H1 (cell line): ENCODE data around the gene TUBE1. TPM values are rescaled to one million over a fixed set of nuclear protein-coding genes. Genes with fewer than 3 reads are reported as not detected.

Experiments used
- CTCF ChIA-PET: fragments of 300-600 bp; sonication (Branson Sonifier 250); formaldehyde crosslinking; loops from one replicate; lab custom pipeline; 2021; ENCODE audit not compliant: partially characterized antibody; lab: Charles Lee
- POLR2A ChIA-PET: fragments of 300-600 bp; sonication (Branson Sonifier 250); formaldehyde crosslinking; loops from one replicate; lab custom pipeline; 2021; ENCODE audit warnings: inconsistent platforms; ENCODE audit not compliant: partially characterized antibody; lab: Charles Lee
- DNase-seq, 2 experiments: peaks; one replicate each; pipeline versions ENCODE4 v3.0.0 to v3.0.0-alpha.2; 2010 to 2022; ENCODE audit warnings: low spot score in 2 of 2, low read depth in 1 of 2, mixed read lengths in 1 of 2
- FAIRE-seq: peaks from 2 replicates; lab custom pipeline; 2011; peaks lifted over from hg19 to GRCh38; lab: Jason Lieb, UNC
- H2AFZ ChIP-seq: 2 replicates; pipeline ENCODE4 v1.8.1; 2012; ENCODE audit warnings: low read length, inconsistent platforms
- H2AK5ac ChIP-seq: 2 replicates; pipeline ENCODE4 v1.6.1; 2013; ENCODE audit warnings: low read depth, low read length
- H2BK120ac ChIP-seq: replicated peaks from 2 replicates; pipeline ENCODE3; 2013; ENCODE audit warnings: low read depth, low read length, inconsistent platforms
- H2BK12ac ChIP-seq: 2 replicates; pipeline ENCODE4 v1.6.1; 2013; ENCODE audit warnings: low read depth, low read length
- H2BK15ac ChIP-seq: 2 replicates; pipeline ENCODE4 v1.6.1; 2013; ENCODE audit warnings: low read length
- H2BK20ac ChIP-seq: 2 replicates; pipeline ENCODE4 v1.6.1; 2013; ENCODE audit warnings: low read length
- H2BK5ac ChIP-seq: 2 replicates; pipeline ENCODE4 v1.6.1; 2013; ENCODE audit warnings: low read depth, low read length
- H3K14ac ChIP-seq: 2 replicates; pipeline ENCODE4 v1.6.1; 2013; ENCODE audit warnings: inconsistent platforms; ENCODE audit not compliant: insufficient read length
- H3K18ac ChIP-seq: 2 replicates; pipeline ENCODE4 v1.6.1; 2013; ENCODE audit warnings: low read length; ENCODE audit errors: extremely low read depth
- H3K23ac ChIP-seq: 2 replicates; pipeline ENCODE4 v1.6.1; 2013; ENCODE audit warnings: inconsistent platforms; ENCODE audit not compliant: insufficient read length
- H3K23me2 ChIP-seq: 2 replicates; pipeline ENCODE4 v1.6.1; 2013; ENCODE audit warnings: low read depth, low read length
- H3K27ac ChIP-seq: 2 replicates; pipeline ENCODE4 v1.6.1; 2011; ENCODE audit warnings: low read depth, low read length, inconsistent platforms
- H3K27me3 ChIP-seq, 4 experiments: replicated peaks in 1 of 4; 1 replicate in 1 of 4; 2 replicates in 3 of 4; pipeline versions ENCODE4 v1.6.1 to v1.8.1; 2011 to 2013; ENCODE audit warnings: low read length in 3 of 4, mild to moderate bottlenecking in 3 of 4, inconsistent platforms in 2 of 4, mixed read lengths in 2 of 4, moderate library complexity in 1 of 4; ENCODE audit not compliant: control insufficient read depth in 3 of 4, insufficient read depth in 3 of 4; ENCODE audit errors: extremely low read depth in 1 of 4
- H3K36me3 ChIP-seq, 4 experiments: 2 replicates each; pipeline versions ENCODE4 v1.6.1 to v1.8.1; 2011 to 2013; ENCODE audit warnings: mild to moderate bottlenecking in 4 of 4, low read length in 3 of 4, moderate library complexity in 2 of 4, control low read depth in 1 of 4, inconsistent platforms in 1 of 4; ENCODE audit not compliant: insufficient read depth in 4 of 4, control insufficient read depth in 2 of 4
- H3K4ac ChIP-seq: replicated peaks from 2 replicates; pipeline ENCODE3; 2013; ENCODE audit warnings: low read length, low read depth, mixed read lengths, inconsistent platforms; ENCODE audit not compliant: insufficient read length
- H3K4me1 ChIP-seq, 4 experiments: replicated peaks in 1 of 4; 1 replicate in 1 of 4; 2 replicates in 3 of 4; pipeline versions ENCODE4 v1.6.1 to v1.8.1; 2011 to 2013; ENCODE audit warnings: low read length in 3 of 4, inconsistent platforms in 2 of 4, mixed read lengths in 1 of 4; ENCODE audit not compliant: insufficient read depth in 4 of 4, control insufficient read depth in 3 of 4
- H3K4me2 ChIP-seq, 2 experiments: 2 replicates each; pipeline versions ENCODE4 v1.6.1 to v1.8.1; 2011 to 2013; ENCODE audit warnings: low read depth in 2 of 2, low read length in 2 of 2, control low read depth in 1 of 2, inconsistent platforms in 1 of 2, mild to moderate bottlenecking in 1 of 2; ENCODE audit not compliant: insufficient read depth in 1 of 2
- H3K4me3 ChIP-seq, 4 experiments: fragments of 200-600, 300-600 bp in 1 of 4; sonication (generic), shearing (Covaris generic), sonication (Bioruptor Twin) in 1 of 4; 2 replicates each; pipeline versions ENCODE4 v1.5.1 to v1.8.1; 2011 to 2016; ENCODE audit warnings: low read length in 4 of 4, low read depth in 3 of 4, control low read depth in 2 of 4, inconsistent platforms in 2 of 4, mild to moderate bottlenecking in 2 of 4, mixed read lengths in 1 of 4, moderate library complexity in 1 of 4; ENCODE audit not compliant: insufficient read depth in 2 of 4; ENCODE audit errors: extremely low read depth in 1 of 4
- H3K56ac ChIP-seq: replicated peaks from 2 replicates; pipeline ENCODE3; 2013; ENCODE audit warnings: low read depth, mild to moderate bottlenecking, mixed read lengths, low read length, inconsistent platforms; ENCODE audit not compliant: insufficient read length
- H3K79me1 ChIP-seq: 2 replicates; pipeline ENCODE4 v1.6.1; 2013; ENCODE audit warnings: low read depth, low read length, control low read depth
- H3K79me2 ChIP-seq, 2 experiments: 2 replicates each; pipeline versions ENCODE4 v1.6.1 to v1.8.1; 2012 to 2013; ENCODE audit warnings: low read length in 2 of 2, mild to moderate bottlenecking in 2 of 2, inconsistent platforms in 1 of 2; ENCODE audit not compliant: insufficient read depth in 2 of 2, control insufficient read depth in 1 of 2
- H3K9ac ChIP-seq, 4 experiments: replicated peaks in 1 of 4; 1 replicate in 1 of 4; 2 replicates in 3 of 4; pipeline versions ENCODE4 v1.6.1 to v1.8.1; 2011 to 2013; ENCODE audit warnings: low read depth in 3 of 4, low read length in 3 of 4, control low read depth in 2 of 4, mild to moderate bottlenecking in 2 of 4, moderate library complexity in 2 of 4, inconsistent platforms in 1 of 4; ENCODE audit errors: extremely low read depth in 1 of 4
- H3K9me3 ChIP-seq, 2 experiments: 2 replicates each; pipeline versions ENCODE4 v1.6.1 to v1.8.1; 2012 to 2013; ENCODE audit warnings: mild to moderate bottlenecking in 2 of 2, moderate library complexity in 2 of 2, control low read depth in 1 of 2, inconsistent platforms in 1 of 2, low read depth in 1 of 2, low read length in 1 of 2, mixed read lengths in 1 of 2; ENCODE audit not compliant: insufficient read depth in 2 of 2
- H4K20me1 ChIP-seq, 2 experiments: replicated peaks in 1 of 2; 2 replicates each; pipeline versions ENCODE3 to v1.8.1; 2011 to 2013; ENCODE audit warnings: inconsistent platforms in 2 of 2, low read length in 2 of 2, mild to moderate bottlenecking in 1 of 2; ENCODE audit not compliant: insufficient read depth in 2 of 2, control insufficient read depth in 1 of 2
- H4K5ac ChIP-seq: 2 replicates; pipeline ENCODE4 v1.6.1; 2013; ENCODE audit warnings: low read length, low read depth, mixed read lengths, inconsistent platforms; ENCODE audit not compliant: insufficient read length
- H4K8ac ChIP-seq: 2 replicates; pipeline ENCODE4 v1.8.0; 2013; ENCODE audit warnings: mild to moderate bottlenecking, moderate library complexity, low read length, inconsistent platforms; ENCODE audit not compliant: insufficient read depth; ENCODE audit errors: extremely low read depth
- H4K91ac ChIP-seq: replicated peaks from 2 replicates; pipeline ENCODE3; 2013; ENCODE audit warnings: low read length, mixed read lengths, inconsistent platforms; ENCODE audit not compliant: insufficient read length
- ATF3 ChIP-seq: IDR thresholded peaks from 2 replicates; pipeline ENCODE4 v1.6.1; 2011; ENCODE audit warnings: low read depth, mild to moderate bottlenecking, low read length; ENCODE audit not compliant: insufficient read depth
- CBX5 ChIP-seq: fragments of 300-800, 300-1000 bp; sonication (generic); IDR thresholded peaks from 2 replicates; pipeline ENCODE4 v1.7.1; 2016; ENCODE audit warnings: antibody characterized with exemption, low read length, low read depth
- CHD1 ChIP-seq: IDR thresholded peaks from 2 replicates; pipeline ENCODE4 v1.6.1; 2012; ENCODE audit warnings: low read depth, low read length, improper control_type of control experiment
- CHD2 ChIP-seq: IDR thresholded peaks from 2 replicates; pipeline ENCODE4 v1.6.1; 2012; ENCODE audit warnings: low read length, improper control_type of control experiment
- EP300 ChIP-seq, 2 experiments: IDR thresholded peaks; 1 replicate in 1 of 2; 2 replicates in 1 of 2; pipeline ENCODE4 v1.6.1; 2011 to 2012; ENCODE audit warnings: low read depth in 2 of 2, low read length in 2 of 2, mild to moderate bottlenecking in 2 of 2, borderline replicate concordance in 1 of 2, inconsistent platforms in 1 of 2, moderate library complexity in 1 of 2
- EZH2 ChIP-seq: fragments of 200-600 bp; sonication (generic); IDR thresholded peaks from 2 replicates; pipeline ENCODE4 v1.7.1; 2012; ENCODE audit warnings: low read depth, mild to moderate bottlenecking, moderate library complexity, low read length, inconsistent platforms; ENCODE audit not compliant: severe bottlenecking
- HDAC2 ChIP-seq, 2 experiments: fragments of 300-600 bp in 1 of 2; sonication (generic) in 1 of 2; IDR thresholded peaks; 2 replicates each; pipeline ENCODE4 v1.6.1; 2011 to 2012; ENCODE audit warnings: low read depth in 2 of 2, low read length in 2 of 2, mild to moderate bottlenecking in 2 of 2, moderate library complexity in 2 of 2, borderline replicate concordance in 1 of 2, inconsistent platforms in 1 of 2
- JUND ChIP-seq: IDR thresholded peaks from 2 replicates; pipeline ENCODE4 v1.6.1; 2011; ENCODE audit warnings: mild to moderate bottlenecking, improper control_type of control experiment, low read length
- KDM1A ChIP-seq: fragments of 200-600, 300-600 bp; sonication (generic); IDR thresholded peaks from 2 replicates; pipeline ENCODE4 v1.7.1; 2016; ENCODE audit warnings: mild to moderate bottlenecking, low read length, borderline replicate concordance
- MAX ChIP-seq: IDR thresholded peaks from 2 replicates; pipeline ENCODE4 v1.6.1; 2012; ENCODE audit warnings: inconsistent platforms
- POLR2A ChIP-seq, 2 experiments: IDR thresholded peaks; 1 replicate in 1 of 2; 2 replicates in 1 of 2; pipeline ENCODE4 v1.6.1; 2011; ENCODE audit warnings: low read depth in 2 of 2, low read length in 2 of 2, mild to moderate bottlenecking in 2 of 2; ENCODE audit errors: control extremely low read depth in 1 of 2
- RBBP5 ChIP-seq: IDR thresholded peaks from 2 replicates; pipeline ENCODE4 v1.7.1; 2012; ENCODE audit warnings: low read depth, mild to moderate bottlenecking, inconsistent platforms, low read length, moderate library complexity, borderline replicate concordance
- SIX5 ChIP-seq: IDR thresholded peaks from 2 replicates; pipeline ENCODE4 v1.6.1; 2011; ENCODE audit warnings: mild to moderate bottlenecking, low read depth, low read length
- TCF12 ChIP-seq: IDR thresholded peaks from 2 replicates; pipeline ENCODE4 v1.6.1; 2011; ENCODE audit warnings: low read depth, mild to moderate bottlenecking, low read length
- polyA plus RNA-seq, 7 experiments: library from polyadenylated mRNA; depleted of rRNA in 3 of 7; stranded (reverse) in 5 of 7; unstranded in 2 of 7; fragments of >200 nt in 5 of 7; fragments of 200-250 nt in 2 of 7; gene quantifications; 1 replicate in 5 of 7; 2 replicates in 1 of 7; 4 replicates in 1 of 7; pipeline versions ENCODE4 v1.2.1 to v1.2.3, GENCODE V29; 2011 to 2013; ENCODE audit warnings: missing spikeins in 2 of 7, mixed read lengths in 2 of 7
- total RNA-seq: library from RNA; stranded (reverse); fragmentation: NEBNext Ultra II Directional; extraction: Animal tissue kit (Norgen Biotek cat#: 25700); gene quantifications from 2 replicates; pipeline ENCODE4 v1.2.1, GENCODE V29; 2021

The TUBE1 gene
- total and polyA plus RNA-seq, 2 of the 8 experiments (the other 6 are each of a cell fraction or from before 2014, with no cell fraction given), result 8.0 to 15.9 TPM

DNA sequence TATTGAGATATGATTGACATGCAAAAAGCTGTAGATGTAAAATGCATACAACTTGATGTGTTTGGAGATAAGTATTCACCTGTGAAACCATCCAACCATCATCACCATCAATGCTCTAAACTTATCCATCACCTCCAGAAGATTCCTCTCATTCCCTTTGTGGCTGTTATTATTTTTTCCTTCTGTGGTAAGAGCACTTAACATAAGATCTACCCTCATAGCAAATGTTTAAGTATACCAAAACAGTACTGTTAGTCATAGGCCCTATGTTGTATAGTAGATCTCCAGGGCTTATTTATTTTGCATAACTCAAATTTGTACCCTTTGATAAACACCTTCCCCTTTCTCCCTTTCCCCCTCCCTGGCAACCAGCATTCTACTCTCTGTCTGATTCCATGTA lies 64.5 kb downstream of the TUBE1 start:
- no peak overlapping the region for H2BK15ac ChIP-seq
- no peak overlapping the region for H4K5ac ChIP-seq
- no peak overlapping the region for H2AFZ ChIP-seq
- no peaks in the 10 kb centered on the region; the same call in 1 of the 2 replicates for H3K23me2 ChIP-seq
- no peak overlapping the region for H2BK12ac ChIP-seq
- H3K56ac ChIP-seq, result no peak overlapping the region
- ChIA-PET CTCF (interaction anchor here (0.8 to 2.1 kb wide), 2 partner anchors 22 to 296 kb away, joined by 3 to 4 read pairs; no protein-coding TSS in a partner anchor), POLR2A (no interaction called here)
- H3K79me1 ChIP-seq, result no peaks in the 10 kb centered on the region
- no peak overlapping the region for H4K8ac ChIP-seq
- DNase-seq (no peak), FAIRE-seq (no peak)
- no peaks in the 10 kb centered on the region for H3K4me1 ChIP-seq
- no peaks in the 10 kb centered on the region for H3K79me2 ChIP-seq
- no peak overlapping the region for H2AK5ac ChIP-seq
- H3K14ac ChIP-seq, result no peak overlapping the region
- no peak overlapping the region for H3K27ac ChIP-seq
- no peak overlapping the region for H2BK20ac ChIP-seq
- H3K9ac ChIP-seq, result no peak overlapping the region
- no peak overlapping the region for H3K4me3 ChIP-seq
- H3K18ac ChIP-seq, result no peak overlapping the region
- no peak overlapping the region for H2BK120ac ChIP-seq
- no peak overlapping the region for H3K23ac ChIP-seq
- peaks cover 3 to 4% of the 10 kb centered on the region in 2 experiments; a peak in 1 of 4 replicates for H3K9me3 ChIP-seq
- no peak overlapping the region for H2BK5ac ChIP-seq
- no peak overlapping the region for H3K4me2 ChIP-seq
- no peaks in the 10 kb centered on the region for H4K20me1 ChIP-seq
- H3K27me3 ChIP-seq, result no peaks in the 10 kb centered on the region
- no peak overlapping the region for H4K91ac ChIP-seq
- H3K36me3 ChIP-seq, result no peaks in the 10 kb centered on the region
- H3K4ac ChIP-seq, result no peak overlapping the region
- TF ChIP-seq CBX5 (no peak), JUND (no peak), SIX5 (no peak), MAX (no peak), EP300 (IDR thresholded peaks at IDR 0.05; ENCODE audit: borderline replicate concordance in 1 of 2, low read depth in 2 of 2, low read length in 2 of 2) (no peak), ATF3 (no peak), RBBP5 (no peak), TCF12 (no peak), POLR2A (IDR thresholded peaks at IDR 0.05; ENCODE audit: control extremely low read depth in 1 of 2, low read depth in 2 of 2, low read length in 2 of 2) (no peak), KDM1A (no peak), HDAC2 (IDR thresholded peaks at IDR 0.05; ENCODE audit: borderline replicate concordance in 1 of 2, low read depth in 2 of 2, low read length in 2 of 2) (no peak), CHD1 (no peak), CHD2 (no peak), EZH2 (no peak)
